Stimulated activated CD4-positive, alpha-beta T cell treated with anti-CD3 and anti-CD28 coated beads, Interleukin-12 subunit alpha, Interleukin-12 subunit beta, amount 100 ng/mL, for 24 hours (primary cell): ENCODE results near the gene ANAPC2.

Source experiments
- DNase-seq, 2 experiments: peaks; one replicate each; pipeline ENCODE4 v3.0.0-alpha.2; 2020; ENCODE audit warnings: low read depth in 2 of 2

ANAPC2 gene

DNA sequence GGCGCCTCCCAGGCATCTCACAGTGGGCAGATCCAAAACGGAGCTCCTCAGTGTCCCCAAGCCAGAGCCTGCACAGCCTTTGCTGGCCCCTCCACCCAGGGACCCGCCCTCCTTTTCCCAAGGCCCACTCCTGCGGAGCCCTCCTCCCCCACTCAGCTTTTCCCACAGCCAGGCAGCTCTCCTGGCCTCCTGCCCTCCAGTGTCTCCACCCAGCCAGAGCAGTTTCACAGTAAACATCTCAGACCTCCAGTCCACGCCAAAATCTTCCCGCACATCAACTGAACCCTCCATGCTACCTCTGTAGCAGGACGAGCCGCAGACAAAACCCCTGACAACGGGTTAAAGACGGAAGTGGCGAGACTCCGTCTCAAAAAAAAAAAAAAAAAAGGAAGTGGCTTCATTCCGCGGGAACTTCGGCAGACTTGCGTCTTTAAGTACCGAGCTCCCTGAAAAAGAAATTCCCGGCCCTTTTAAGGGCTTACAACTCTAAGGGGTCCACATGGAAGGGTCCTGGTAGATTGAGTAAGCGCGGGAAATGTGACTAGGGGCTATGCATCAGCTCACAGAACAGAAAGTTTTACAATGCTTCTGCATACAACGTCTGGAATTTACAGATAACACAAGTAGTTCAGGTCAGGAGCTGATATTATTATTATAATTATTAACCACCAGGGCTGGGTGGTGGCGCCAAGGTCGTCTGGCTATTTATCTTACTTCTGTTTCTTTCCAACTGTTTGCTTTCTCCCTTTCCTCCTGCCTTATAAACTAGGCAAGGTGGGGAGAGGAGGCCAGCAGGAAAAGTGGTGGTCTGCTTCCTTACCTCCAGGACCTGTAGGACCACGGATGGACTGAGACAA, 60.8 kb downstream of the ANAPC2 start:
- peak in 1 of 2 experiments; percentile 20 for DNase-seq

DNA sequence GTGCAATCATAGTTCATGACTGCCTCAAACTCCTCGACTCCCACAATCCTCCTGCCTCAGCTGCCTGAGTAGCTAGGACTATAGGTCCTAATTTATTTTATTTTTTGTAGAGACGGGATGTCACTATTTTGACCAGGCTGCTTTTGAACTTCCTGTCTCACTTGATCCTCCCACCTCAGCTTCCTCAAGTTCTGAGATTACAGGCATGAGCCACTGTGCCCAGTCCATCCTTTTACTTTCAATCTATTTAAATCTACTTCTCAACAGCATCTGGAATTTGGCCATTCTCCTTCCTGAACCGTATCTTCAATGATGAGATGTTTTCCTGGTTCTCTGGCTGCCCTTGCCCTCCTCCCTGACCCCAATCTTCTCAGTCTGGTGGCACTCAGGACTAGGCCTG, 61.6 kb downstream of the ANAPC2 start:
- DNase-seq, result no peak
